GM12878 (cell line): ENCODE measurements around the gene SULT2A1. TPM values are rescaled to one million over a fixed set of nuclear protein-coding genes. Genes with fewer than 3 reads are reported as not detected.

Experiments used
- ATAC-seq: fragments of 200-7000 bp; cut with Tn5 transposase; 3 replicates; pipeline ENCODE4 v1.9.1; 2020; ENCODE audit warnings: mild to moderate bottlenecking, moderate library complexity
- BruUV-seq: library from RNA; stranded (reverse); fragments of 400-500 nt; replicated peaks from 2 replicates; lab custom pipeline; 2021; lab: Mats Ljungman, UMichigan
- CTCF ChIA-PET: fragments of 300-600 bp; sonication (Branson Sonifier 250); formaldehyde crosslinking; extraction: SDS; loops from one replicate; lab custom pipeline; 2021; ENCODE audit warnings: inconsistent platforms; lab: Yijun Ruan, JAX
- POLR2A ChIA-PET: fragments of 350-600 bp; formaldehyde crosslinking; extraction: SDS; loops from one replicate; lab custom pipeline; 2021; ENCODE audit warnings: inconsistent platforms; lab: Charles Lee
- RAD21 ChIA-PET: fragments of 300-600 bp; sonication (Branson Sonifier 250); formaldehyde crosslinking; loops from one replicate; lab custom pipeline; 2023; ENCODE audit warnings: antibody characterized with exemption; ENCODE audit not compliant: unreplicated experiment; lab: Charles Lee
- SMC1A ChIA-PET: fragments of 300-600 bp; sonication (Branson Sonifier 250); formaldehyde crosslinking; loops from one replicate; lab custom pipeline; 2023; ENCODE audit not compliant: unreplicated experiment, uncharacterized antibody; lab: Charles Lee
- DNase-seq: peaks from one replicate; pipeline ENCODE4 v3.0.0-alpha.2; 2011; ENCODE audit warnings: low read depth, low spot score
- FAIRE-seq: peaks from 3 replicates; lab custom pipeline; 2011; peaks lifted over from hg19 to GRCh38; lab: Jason Lieb, UNC
- H2AFZ ChIP-seq: 2 replicates; pipeline ENCODE4 v1.6.0; 2011; ENCODE audit warnings: low read depth, low read length, control low read depth; ENCODE audit not compliant: control insufficient read depth
- H3K27ac ChIP-seq: 2 replicates; pipeline ENCODE4 v1.5.1; 2011; ENCODE audit warnings: control low read depth; ENCODE audit not compliant: control insufficient read depth, insufficient read depth
- H3K27me3 ChIP-seq, 2 experiments: replicated peaks in 1 of 2; 2 replicates each; pipeline versions ENCODE4 v1.6.0 to v1.6.1; 2011; ENCODE audit warnings: low read length in 1 of 2; ENCODE audit not compliant: control insufficient read depth in 2 of 2, insufficient read depth in 2 of 2
- H3K36me3 ChIP-seq, 2 experiments: 2 replicates each; pipeline ENCODE4 v1.5.1; 2011; ENCODE audit warnings: low read length in 1 of 2; ENCODE audit not compliant: control insufficient read depth in 2 of 2, insufficient read depth in 2 of 2
- H3K4me1 ChIP-seq: 2 replicates; pipeline ENCODE4 v1.6.1; 2011; ENCODE audit warnings: mild to moderate bottlenecking, low read length, moderate library complexity, mixed read lengths; ENCODE audit not compliant: control insufficient read depth, insufficient read depth
- H3K4me2 ChIP-seq: 2 replicates; pipeline ENCODE4 v1.6.0; 2011; ENCODE audit warnings: control low read depth; ENCODE audit not compliant: control insufficient read depth, insufficient read depth
- H3K4me3 ChIP-seq: fragments of 200-600 bp; sonication (generic); 2 replicates; pipeline ENCODE4 v1.5.1; 2016
- H3K79me2 ChIP-seq: 2 replicates; pipeline ENCODE4 v1.6.0; 2011; ENCODE audit warnings: low read length; ENCODE audit not compliant: control insufficient read depth, insufficient read depth
- H3K9ac ChIP-seq: 2 replicates; pipeline ENCODE4 v1.8.0; 2011; ENCODE audit warnings: low read length, control low read depth, mixed read lengths; ENCODE audit not compliant: control insufficient read depth, insufficient read depth
- H3K9me3 ChIP-seq: replicated peaks from 3 replicates; pipeline ENCODE4 v1.5.1; 2011; ENCODE audit warnings: mild to moderate bottlenecking, low read length; ENCODE audit not compliant: control insufficient read depth, insufficient read depth
- H4K20me1 ChIP-seq: 2 replicates; pipeline ENCODE4 v1.6.0; 2011; ENCODE audit not compliant: control insufficient read depth, insufficient read depth
- BMI1 ChIP-seq: fragments of 450-650 bp; IDR thresholded peaks from 2 replicates; pipeline ENCODE4 v1.6.1; 2016; ENCODE audit warnings: mild to moderate bottlenecking, moderate library complexity, borderline replicate concordance
- BRCA1 ChIP-seq: IDR thresholded peaks from 2 replicates; pipeline ENCODE4 v1.6.1; 2011; ENCODE audit warnings: low read depth, low read length, improper control_type of control experiment
- E2F8 ChIP-seq: fragments of 450-650 bp; IDR thresholded peaks from 2 replicates; pipeline ENCODE4 v1.6.1; 2018; ENCODE audit warnings: mild to moderate bottlenecking, low read depth, moderate library complexity; ENCODE audit not compliant: partially characterized antibody
- EED ChIP-seq: sonication (generic); IDR thresholded peaks from 2 replicates; pipeline ENCODE4 v1.6.1; 2016; ENCODE audit warnings: antibody characterized with exemption, low read depth
- NR2C2 ChIP-seq: IDR thresholded peaks from 2 replicates; pipeline ENCODE4 v1.6.1; 2011; ENCODE audit warnings: borderline replicate concordance, low read depth; ENCODE audit not compliant: control insufficient read depth, insufficient read length
- TCF7 ChIP-seq: IDR thresholded peaks from 2 replicates; pipeline ENCODE4 v1.6.1; 2014; ENCODE audit warnings: antibody characterized with exemption, borderline replicate concordance
- WGBS: methylation state at CpG from one replicate; pipeline ENCODE4 v1.1.6; 2016; ENCODE audit warnings: low lambda C conversion rate; ENCODE audit not compliant: insufficient replicate concordance, insufficient coverage; ENCODE audit errors: missing lambda C conversion rate; 5-methylcytosine and 5-hydroxymethylcytosine counted together
- in situ Hi-C: fragments of 300-500 bp; cut with MboI; formaldehyde crosslinking; loops from 9 replicates; pipeline ENCODE4 v1.14.3; 2018; ENCODE audit warnings: mixed read lengths
- intact Hi-C: fragments of 100-400 bp; cut with micrococcal nuclease; formaldehyde crosslinking; loops from one replicate; pipeline ENCODE4 v1.14.2; 2022; ENCODE audit not compliant: unreplicated experiment
- polyA plus RNA-seq, 11 experiments: library from polyadenylated mRNA; depleted of rRNA in 4 of 11; unstranded in 6 of 11; stranded (reverse) in 5 of 11; fragments of >200 nt; fragmentation: Nextera tagmentation in 4 of 11; fragmentation: Illumina TruSeq in 1 of 11; extraction: Ambion mirVana in 4 of 11; extraction: Trizol in 1 of 11; gene quantifications; 1 replicate in 1 of 11; 2 replicates in 10 of 11; pipeline versions ENCODE4 v1.2.1 to v1.2.3, GENCODE V29; 2011 to 2016; ENCODE audit warnings: inconsistent platforms in 2 of 11, missing spikeins in 2 of 11, low read depth in 1 of 11
- total RNA-seq, 4 experiments: library from RNA; depleted of rRNA in 3 of 4; stranded (reverse); fragments of >200 nt in 3 of 4; fragmentation: Illumina TruSeq in 1 of 4; extraction: Trizol in 1 of 4; gene quantifications; 2 replicates each; pipeline versions ENCODE4 v1.2.1 to v1.2.3, GENCODE V29; 2013 to 2021
- TF ChIP-seq, protein P1 (sequence below): IDR thresholded peaks from 2 replicates; pipeline ENCODE4 v1.6.1; 2011; ENCODE audit warnings: low read depth, low read length, improper control_type of control experiment, borderline replicate concordance

SULT2A1 gene
- total and polyA plus RNA-seq, 10 of the 15 experiments (the other 5 are each of a cell fraction or from before 2014, with no cell fraction given): 0.13 TPM; not detected in 9

GRCh38 chr19:47897861-47898260 lies 11.7 kb upstream of the SULT2A1 start:
- CTCF ChIA-PET: no interaction called here
- 27% methylated on average over 9 of the region's 9 CpGs for WGBS
- intact Hi-C loops: no loop called here
- no peak for DNase-seq
- SMC1A ChIA-PET: no interaction called here
- no peak overlapping the region for H3K4me3 ChIP-seq
- ATAC-seq: no peak
- no peak overlapping the region for H3K4me2 ChIP-seq
- BruUV-seq: no TSS peak
- no peak overlapping the region for H3K27ac ChIP-seq
- H3K36me3 ChIP-seq: no peaks in the 10 kb centered on the region
- in situ Hi-C loops: no loop called here
- H3K79me2 ChIP-seq: no peaks in the 10 kb centered on the region
- no peak overlapping the region for H2AFZ ChIP-seq
- no peaks in the 10 kb centered on the region for H3K27me3 ChIP-seq
- H3K9ac ChIP-seq: no peak overlapping the region
- TF ChIP-seq, protein P1, sequence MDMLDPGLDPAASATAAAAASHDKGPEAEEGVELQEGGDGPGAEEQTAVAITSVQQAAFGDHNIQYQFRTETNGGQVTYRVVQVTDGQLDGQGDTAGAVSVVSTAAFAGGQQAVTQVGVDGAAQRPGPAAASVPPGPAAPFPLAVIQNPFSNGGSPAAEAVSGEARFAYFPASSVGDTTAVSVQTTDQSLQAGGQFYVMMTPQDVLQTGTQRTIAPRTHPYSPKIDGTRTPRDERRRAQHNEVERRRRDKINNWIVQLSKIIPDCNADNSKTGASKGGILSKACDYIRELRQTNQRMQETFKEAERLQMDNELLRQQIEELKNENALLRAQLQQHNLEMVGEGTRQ: no peak
- TF ChIP-seq TCF7: no peak
- TF ChIP-seq EED: no peak
- no peak for TF ChIP-seq BRCA1
- no peak for TF ChIP-seq NR2C2
- no peak for TF ChIP-seq BMI1
- no peak for TF ChIP-seq E2F8
- H3K9me3 ChIP-seq: no peaks in the 10 kb centered on the region
- FAIRE-seq: no peak
- no peaks in the 10 kb centered on the region for H4K20me1 ChIP-seq
- no peaks in the 10 kb centered on the region for H3K4me1 ChIP-seq
- POLR2A ChIA-PET: no interaction called here
- RAD21 ChIA-PET: no interaction called here
